SK-N-SH (cell line): ENCODE data around the gene SCNN1A. TPM values are rescaled to one million over a fixed set of nuclear protein-coding genes. Genes with fewer than 3 reads are reported as not detected.

Source experiments
- CTCF ChIA-PET: fragments of 300-600, 350-600 bp; formaldehyde crosslinking; extraction: SDS; loops from one replicate; lab custom pipeline; 2021; lab: Yijun Ruan, JAX
- POLR2A ChIA-PET: fragments of 350-600 bp; sonication (Branson Sonifier 250); formaldehyde crosslinking; extraction: SDS; loops from one replicate; lab custom pipeline; 2020; ENCODE audit warnings: antibody characterized with exemption, inconsistent platforms; lab: Yijun Ruan, JAX
- DNase-seq: peaks from one replicate; pipeline ENCODE4 v3.0.0; 2012
- H2AFZ ChIP-seq: fragments of 200-600 bp; sonication (generic); 2 replicates; pipeline ENCODE4 v1.8.1; 2016; ENCODE audit warnings: antibody characterized with exemption, mild to moderate bottlenecking, low read depth
- H3F3A ChIP-seq: fragments of 200-600 bp; sonication (generic); replicated peaks from 2 replicates; pipeline ENCODE3; 2016; ENCODE audit warnings: antibody characterized with exemption, mild to moderate bottlenecking; ENCODE audit not compliant: insufficient read depth
- H3K27ac ChIP-seq, 2 experiments: fragments of 200-500 bp in 1 of 2; fragments of 200-600 bp in 1 of 2; sonication (Bioruptor generic) in 1 of 2; sonication (generic), shearing (Covaris generic) in 1 of 2; 2 replicates each; pipeline versions ENCODE4 v1.5.1 to v1.6.1; 2014 to 2016; ENCODE audit warnings: low read depth in 2 of 2, inconsistent platforms in 1 of 2, low read length in 1 of 2, mild to moderate bottlenecking in 1 of 2, mixed read lengths in 1 of 2
- H3K27me3 ChIP-seq: fragments of 200-600 bp; sonication (generic), shearing (Covaris generic); 2 replicates; pipeline ENCODE4 v1.6.1; 2016; ENCODE audit warnings: mixed run types; ENCODE audit not compliant: insufficient read depth
- H3K36me3 ChIP-seq, 2 experiments: fragments of 200-500 bp in 1 of 2; fragments of 200-600 bp in 1 of 2; sonication (Bioruptor generic) in 1 of 2; sonication (generic) in 1 of 2; replicated peaks in 1 of 2; 2 replicates each; pipeline versions ENCODE3 to v1.5.1; 2014 to 2016; ENCODE audit warnings: low read length in 1 of 2, mild to moderate bottlenecking in 1 of 2; ENCODE audit not compliant: insufficient read depth in 2 of 2, control insufficient read depth in 1 of 2
- H3K4me1 ChIP-seq, 2 experiments: fragments of 200-500 bp in 1 of 2; fragments of 200-600 bp in 1 of 2; sonication (Bioruptor generic) in 1 of 2; sonication (generic), shearing (Covaris generic) in 1 of 2; 2 replicates each; pipeline versions ENCODE4 v1.5.1 to v1.6.1; 2014 to 2016; ENCODE audit warnings: low read depth in 1 of 2, low read length in 1 of 2, mixed run types in 1 of 2; ENCODE audit not compliant: insufficient read depth in 2 of 2, control insufficient read depth in 1 of 2
- H3K4me2 ChIP-seq: fragments of 200-600 bp; sonication (generic), shearing (Covaris generic); 2 replicates; pipeline ENCODE4 v1.6.1; 2017; ENCODE audit warnings: mixed run types
- H3K4me3 ChIP-seq, 2 experiments: fragments of 200-500 bp in 1 of 2; fragments of 200-600 bp in 1 of 2; sonication (Bioruptor generic) in 1 of 2; sonication (generic), shearing (Covaris generic) in 1 of 2; 2 replicates each; pipeline versions ENCODE4 v1.5.1 to v1.8.1; 2014 to 2016; ENCODE audit warnings: low read depth in 2 of 2, inconsistent platforms in 1 of 2, low read length in 1 of 2, mild to moderate bottlenecking in 1 of 2, mixed read lengths in 1 of 2, moderate library complexity in 1 of 2
- H3K79me2 ChIP-seq: fragments of 200-600 bp; sonication (generic); 2 replicates; pipeline ENCODE4 v1.8.1; 2017; ENCODE audit warnings: mild to moderate bottlenecking; ENCODE audit not compliant: insufficient read depth
- H3K9ac ChIP-seq: fragments of 200-600 bp; sonication (generic); 2 replicates; pipeline ENCODE4 v1.6.1; 2017; ENCODE audit warnings: mixed run types
- H3K9me2 ChIP-seq: fragments of 200-600 bp; sonication (generic); 2 replicates; pipeline ENCODE4 v1.6.1; 2017; ENCODE audit warnings: mixed run types
- H3K9me3 ChIP-seq: fragments of 200-600 bp; sonication (generic); 2 replicates; pipeline ENCODE4 v1.6.1; 2017; ENCODE audit warnings: mixed run types, mild to moderate bottlenecking, moderate library complexity
- H4K20me1 ChIP-seq: fragments of 200-600 bp; sonication (generic); 2 replicates; pipeline ENCODE4 v1.6.1; 2017; ENCODE audit warnings: mild to moderate bottlenecking, mixed run types; ENCODE audit not compliant: insufficient read depth
- EZH2phosphoT487 ChIP-seq: fragments of 200-600 bp; sonication (generic); IDR thresholded peaks from 2 replicates; pipeline ENCODE4 v1.6.1; 2017; ENCODE audit warnings: low read depth, mixed run types, mild to moderate bottlenecking, antibody characterized with exemption, moderate library complexity, borderline replicate concordance
- FOSL2 ChIP-seq: IDR thresholded peaks from 2 replicates; pipeline ENCODE4 v1.4.0; 2012; ENCODE audit warnings: low read depth, mild to moderate bottlenecking, moderate library complexity, borderline replicate concordance
- GABPA ChIP-seq: IDR thresholded peaks from 2 replicates; pipeline ENCODE4 v1.4.0; 2012; ENCODE audit warnings: low read depth, mild to moderate bottlenecking
- IRF3 ChIP-seq: fragments of 150-350 bp; IDR thresholded peaks from 2 replicates; pipeline ENCODE4 v1.6.1; 2016; ENCODE audit warnings: mild to moderate bottlenecking, low read depth, low read length
- JUND ChIP-seq: IDR thresholded peaks from 2 replicates; pipeline ENCODE4 v1.4.0; 2012
- MEF2A ChIP-seq: IDR thresholded peaks from 2 replicates; pipeline ENCODE4 v1.4.0; 2012; ENCODE audit warnings: low read depth, borderline replicate concordance
- NFIC ChIP-seq: IDR thresholded peaks from 2 replicates; pipeline ENCODE4 v1.4.0; 2012; ENCODE audit warnings: borderline replicate concordance
- PBX3 ChIP-seq: IDR thresholded peaks from 2 replicates; pipeline ENCODE4; 2012
- POLR2AphosphoS5 ChIP-seq: IDR thresholded peaks from 2 replicates; pipeline ENCODE4 v1.6.1; 2012; ENCODE audit warnings: low read depth, low read length
- RCOR1 ChIP-seq: fragments of 150-350 bp; IDR thresholded peaks from 2 replicates; pipeline ENCODE4 v1.6.1; 2017; ENCODE audit warnings: antibody characterized with exemption, low read length
- REST ChIP-seq: IDR thresholded peaks from 2 replicates; pipeline ENCODE4 v1.6.1; 2012; ENCODE audit warnings: mild to moderate bottlenecking, low read depth, low read length, moderate library complexity
- RFX5 ChIP-seq: IDR thresholded peaks from 2 replicates; pipeline ENCODE4 v1.6.1; 2012; ENCODE audit warnings: mild to moderate bottlenecking, improper control_type of control experiment, low read length
- RXRA ChIP-seq: IDR thresholded peaks from 2 replicates; pipeline ENCODE4 v1.4.0; 2012; ENCODE audit warnings: low read depth, mild to moderate bottlenecking, borderline replicate concordance
- TCF12 ChIP-seq: IDR thresholded peaks from 2 replicates; pipeline ENCODE4 v1.4.0; 2012
- TEAD4 ChIP-seq: IDR thresholded peaks from 2 replicates; pipeline ENCODE4 v1.4.0; 2012; ENCODE audit warnings: mild to moderate bottlenecking, borderline replicate concordance; ENCODE audit not compliant: insufficient read depth
- ZBTB33 ChIP-seq: IDR thresholded peaks from 2 replicates; pipeline ENCODE4 v1.4.0; 2012; ENCODE audit warnings: low read depth, borderline replicate concordance
- WGBS: methylation state at CpG from one replicate; pipeline ENCODE4 v1.1.6; 2017; ENCODE audit warnings: low lambda C conversion rate; 5-methylcytosine and 5-hydroxymethylcytosine counted together
- polyA plus RNA-seq, 3 experiments: library from polyadenylated mRNA; depleted of rRNA; stranded (reverse); fragments of >200 nt; gene quantifications; 2 replicates each; pipeline ENCODE4 v1.2.3, GENCODE V29; 2012

Gene SCNN1A
- polyA plus RNA-seq, 1 of the 3 experiments (the other 2 are of a cell fraction): 1.6 TPM

GRCh38 chr12:6364044-6364374 is 11.4 kb downstream of the SCNN1A start:
- ChIA-PET CTCF (no interaction called here), POLR2A (no interaction called here)
- Histone ChIP-seq H3K9me3 (no peaks in the 10 kb centered on the region), H3K27me3 (no peaks in the 10 kb centered on the region), H3K9ac (no peak overlapping the region), H3F3A (peaks cover 9% of the 10 kb centered on the region), H3K27ac (no peak overlapping the region), H3K9me2 (no peaks in the 10 kb centered on the region), H3K36me3 (no peaks in the 10 kb centered on the region), H3K4me3 (no peak overlapping the region), H3K79me2 (no peaks in the 10 kb centered on the region), H4K20me1 (no peaks in the 10 kb centered on the region), H3K4me2 (no peak overlapping the region), H2AFZ (no peak overlapping the region), H3K4me1 (peaks cover 0 to 7% of the 10 kb centered on the region in 2 experiments; a peak in 1 of 4 replicates)
- no peak for DNase-seq
- no peak for TF ChIP-seq IRF3
- TF ChIP-seq POLR2AphosphoS5: no peak
- TF ChIP-seq RFX5: no peak
- no peak for TF ChIP-seq ZBTB33
- TF ChIP-seq FOSL2: no peak
- TF ChIP-seq GABPA: no peak
- no peak for TF ChIP-seq RXRA
- no peak for TF ChIP-seq NFIC
- no peak for TF ChIP-seq TCF12
- TF ChIP-seq EZH2phosphoT487: no peak
- no peak for TF ChIP-seq RCOR1
- TF ChIP-seq JUND: no peak
- TF ChIP-seq REST: no peak
- TF ChIP-seq MEF2A: no peak
- no peak for TF ChIP-seq PBX3
- TF ChIP-seq TEAD4: no peak
- 72% methylated on average over 15 of the region's 15 CpGs for whole genome bisulfite sequencing
